SKM-1 (cell line): ENCODE measurements around the gene SCAMP4.

Source experiments
- DNase-seq: peaks from one replicate; lab custom pipeline; 2025; ENCODE audit not compliant: unreplicated experiment; lab: John Stamatoyannopoulos, UW

The SCAMP4 gene

GRCh38 chr19:1956122-1956494 lies 50.9 kb downstream of the SCAMP4 start:
- no peak for DNase-seq

- DNase-seq: no peak
Observed at GRCh38 chr19:1956868-1957492, 51.8 kb downstream of the SCAMP4 start.

GRCh38 chr19:1957562-1958248 lies 52.5 kb downstream of the SCAMP4 start:
- no peak for DNase-seq

- DNase-seq: no peak
Observed at GRCh38 chr19:1959928-1960589, 54.9 kb downstream of the SCAMP4 start.

GRCh38 chr19:1961000-1961883 lies 56.0 kb downstream of the SCAMP4 start:
- DNase-seq: no peak

- DNase-seq: no peak
Observed at GRCh38 chr19:1962674-1963073, 57.5 kb downstream of the SCAMP4 start.

GRCh38 chr19:1967087-1967608 lies 61.9 kb downstream of the SCAMP4 start:
- no peak for DNase-seq

- DNase-seq: no peak
Observed at GRCh38 chr19:1968279-1969175, 63.3 kb downstream of the SCAMP4 start.

- DNase-seq: no peak
Observed at GRCh38 chr19:1969176-1970002, 64.2 kb downstream of the SCAMP4 start.

- no peak for DNase-seq
Observed at GRCh38 chr19:1970003-1970805, 65.0 kb downstream of the SCAMP4 start.

GRCh38 chr19:1970806-1971502 lies 65.8 kb downstream of the SCAMP4 start:
- DNase-seq: no peak

- no peak for DNase-seq
Observed at GRCh38 chr19:1974381-1975161, 69.4 kb downstream of the SCAMP4 start.

- DNase-seq: no peak
Observed at GRCh38 chr19:1975162-1975480, 69.9 kb downstream of the SCAMP4 start.
